OCI-LY1 (cell line): Measurements from ENCODE around the gene PDLIM3.

Experiments
- H2AFZ ChIP-seq: fragments of 200-600 bp; sonication (generic), shearing (Covaris generic); 2 replicates; pipeline ENCODE4 v1.6.0; 2014; ENCODE audit warnings: antibody characterized with exemption, mild to moderate bottlenecking, low read length
- H3F3A ChIP-seq: fragments of 200-600 bp; sonication (generic), shearing (Covaris generic); 2 replicates; pipeline ENCODE4 v1.6.0; 2014; ENCODE audit warnings: mild to moderate bottlenecking, antibody characterized with exemption, low read length, moderate library complexity; ENCODE audit not compliant: insufficient read depth
- H3K27ac ChIP-seq: fragments of 200-600 bp; sonication (generic); 2 replicates; pipeline ENCODE4 v1.5.1; 2014; ENCODE audit warnings: low read length, mixed run types, mild to moderate bottlenecking, low read depth; ENCODE audit not compliant: poor library complexity, severe bottlenecking
- H3K27me3 ChIP-seq: fragments of 200-600 bp; sonication (generic); 2 replicates; pipeline ENCODE4 v1.6.0; 2014; ENCODE audit warnings: antibody characterized with exemption, mild to moderate bottlenecking, low read length, moderate library complexity; ENCODE audit not compliant: insufficient read depth
- H3K36me3 ChIP-seq: fragments of 200-600 bp; sonication (generic); 2 replicates; pipeline ENCODE4 v1.6.1; 2014; ENCODE audit warnings: mild to moderate bottlenecking, antibody characterized with exemption, low read length, moderate library complexity, mixed read lengths; ENCODE audit not compliant: insufficient read depth
- H3K4me1 ChIP-seq: fragments of 200-600 bp; sonication (generic); 2 replicates; pipeline ENCODE4 v1.5.1; 2014; ENCODE audit warnings: mild to moderate bottlenecking, low read length, moderate library complexity; ENCODE audit not compliant: insufficient read depth, severe bottlenecking
- H3K4me2 ChIP-seq: fragments of 200-600 bp; sonication (generic), shearing (Covaris generic); 2 replicates; pipeline ENCODE4 v1.6.1; 2014; ENCODE audit warnings: low read length
- H3K4me3 ChIP-seq: fragments of 200-600 bp; sonication (generic); 2 replicates; pipeline ENCODE4 v1.5.1; 2014; ENCODE audit warnings: low read length, low read depth, mild to moderate bottlenecking, mixed read lengths; ENCODE audit not compliant: poor library complexity, severe bottlenecking
- H3K79me2 ChIP-seq: fragments of 200-600 bp; shearing (Covaris generic); 2 replicates; pipeline ENCODE4 v1.6.1; 2016; ENCODE audit warnings: mixed run types, low read length, mixed read lengths; ENCODE audit not compliant: insufficient read depth
- H3K9ac ChIP-seq: fragments of 200-600 bp; sonication (generic), shearing (Covaris generic); 2 replicates; pipeline ENCODE4 v1.6.1; 2014; ENCODE audit warnings: mild to moderate bottlenecking, low read length, mixed read lengths
- H3K9me2 ChIP-seq: fragments of 200-600 bp; sonication (generic), shearing (Covaris generic); 2 replicates; pipeline ENCODE4 v1.6.1; 2014; ENCODE audit warnings: low read depth, mild to moderate bottlenecking, low read length, mixed read lengths
- H3K9me3 ChIP-seq: fragments of 200-600 bp; shearing (Covaris generic); 2 replicates; pipeline ENCODE4 v1.6.1; 2014; ENCODE audit warnings: low read length, mixed read lengths
- H4K20me1 ChIP-seq: fragments of 200-600 bp; sonication (generic), shearing (Covaris generic); 2 replicates; pipeline ENCODE4 v1.6.0; 2016; ENCODE audit warnings: mild to moderate bottlenecking, low read length; ENCODE audit not compliant: insufficient read depth
- EZH2 ChIP-seq: fragments of 200-600 bp; sonication (generic), shearing (Covaris generic); IDR thresholded peaks from 2 replicates; pipeline ENCODE4 v1.8.0; 2017; ENCODE audit warnings: borderline replicate concordance, mixed run types, mild to moderate bottlenecking, antibody characterized with exemption, low read length, moderate library complexity, mixed read lengths
- TF ChIP-seq, protein P1 (sequence below): fragments of 200-600 bp; sonication (generic), shearing (Covaris generic); IDR thresholded peaks from 2 replicates; pipeline ENCODE4 v1.5.1; 2017; ENCODE audit warnings: mild to moderate bottlenecking, antibody characterized with exemption, low read length, moderate library complexity, mixed read lengths

PDLIM3 gene

DNA sequence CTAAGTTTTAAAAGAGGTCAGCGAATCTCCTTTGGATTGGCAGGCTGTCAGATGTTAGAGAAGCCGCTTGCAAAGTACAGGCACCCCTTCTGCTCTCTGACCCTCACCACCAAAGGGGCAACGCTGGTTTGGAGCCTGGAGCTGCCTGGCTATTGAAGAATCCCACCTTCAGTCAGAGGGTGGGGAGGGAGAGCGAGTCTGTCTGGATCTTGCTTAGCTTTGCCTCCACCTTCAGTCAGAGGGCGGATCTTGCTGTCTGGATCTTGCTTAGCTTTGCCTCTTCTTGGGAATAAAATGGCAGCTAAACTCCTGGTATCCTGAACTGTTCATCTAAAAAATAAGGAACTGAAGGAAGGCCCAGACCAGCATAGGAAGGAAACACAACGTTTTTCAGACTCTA, 71.1 kb downstream of the PDLIM3 start:
- no peak overlapping the region for H3K4me3 ChIP-seq
- H3K27me3 ChIP-seq: no peaks in the 10 kb centered on the region; the same call in 1 of the 2 replicates
- no peaks in the 10 kb centered on the region for H3K9me2 ChIP-seq

DNA sequence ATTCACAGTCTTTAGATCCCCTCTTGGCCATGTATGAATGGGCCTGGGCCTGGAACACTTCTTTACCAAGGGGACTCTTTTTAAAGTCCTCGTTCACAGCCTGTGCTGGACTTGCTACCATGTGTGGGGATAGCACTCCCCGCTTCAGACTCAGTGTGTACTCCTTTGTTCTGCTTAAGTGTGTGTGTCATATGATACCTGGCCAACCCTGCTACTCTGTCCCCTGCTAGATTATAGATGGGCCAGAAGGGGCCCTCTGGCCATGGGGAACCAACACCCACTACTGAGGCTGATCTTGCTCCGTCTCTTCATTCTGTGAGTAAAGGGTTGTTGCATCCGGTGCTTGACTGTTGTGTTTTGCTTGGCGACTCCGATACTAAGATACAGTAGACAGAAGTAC, 71.8 kb downstream of the PDLIM3 start:
- no peaks in the 10 kb centered on the region for H3K9me2 ChIP-seq
- TF ChIP-seq, protein P1, sequence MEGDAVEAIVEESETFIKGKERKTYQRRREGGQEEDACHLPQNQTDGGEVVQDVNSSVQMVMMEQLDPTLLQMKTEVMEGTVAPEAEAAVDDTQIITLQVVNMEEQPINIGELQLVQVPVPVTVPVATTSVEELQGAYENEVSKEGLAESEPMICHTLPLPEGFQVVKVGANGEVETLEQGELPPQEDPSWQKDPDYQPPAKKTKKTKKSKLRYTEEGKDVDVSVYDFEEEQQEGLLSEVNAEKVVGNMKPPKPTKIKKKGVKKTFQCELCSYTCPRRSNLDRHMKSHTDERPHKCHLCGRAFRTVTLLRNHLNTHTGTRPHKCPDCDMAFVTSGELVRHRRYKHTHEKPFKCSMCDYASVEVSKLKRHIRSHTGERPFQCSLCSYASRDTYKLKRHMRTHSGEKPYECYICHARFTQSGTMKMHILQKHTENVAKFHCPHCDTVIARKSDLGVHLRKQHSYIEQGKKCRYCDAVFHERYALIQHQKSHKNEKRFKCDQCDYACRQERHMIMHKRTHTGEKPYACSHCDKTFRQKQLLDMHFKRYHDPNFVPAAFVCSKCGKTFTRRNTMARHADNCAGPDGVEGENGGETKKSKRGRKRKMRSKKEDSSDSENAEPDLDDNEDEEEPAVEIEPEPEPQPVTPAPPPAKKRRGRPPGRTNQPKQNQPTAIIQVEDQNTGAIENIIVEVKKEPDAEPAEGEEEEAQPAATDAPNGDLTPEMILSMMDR: no peak
- no peak for TF ChIP-seq EZH2
- no peak overlapping the region for H3K4me2 ChIP-seq
- no peak overlapping the region for H3K27ac ChIP-seq
- no peaks in the 10 kb centered on the region for H3K4me1 ChIP-seq
- no peaks in the 10 kb centered on the region for H3K79me2 ChIP-seq
- no peaks in the 10 kb centered on the region for H3F3A ChIP-seq
- no peak overlapping the region for H3K4me3 ChIP-seq
- H3K27me3 ChIP-seq: no peaks in the 10 kb centered on the region
- no peak overlapping the region for H2AFZ ChIP-seq
- no peaks in the 10 kb centered on the region for H4K20me1 ChIP-seq
- H3K36me3 ChIP-seq: no peaks in the 10 kb centered on the region
- H3K9ac ChIP-seq: no peak overlapping the region
- no peaks in the 10 kb centered on the region for H3K9me3 ChIP-seq

More for the DNA sequence above, 71.1 kb downstream of the PDLIM3 start:
- TF ChIP-seq EZH2: no peak
- TF ChIP-seq, protein P1: no peak
- no peaks in the 10 kb centered on the region for H3K79me2 ChIP-seq
- no peaks in the 10 kb centered on the region for H3K9me3 ChIP-seq
- H3K27ac ChIP-seq: no peak overlapping the region
- H4K20me1 ChIP-seq: no peaks in the 10 kb centered on the region
- no peaks in the 10 kb centered on the region for H3K36me3 ChIP-seq
- H3K4me1 ChIP-seq: peaks cover 4% of the 10 kb centered on the region
- no peak overlapping the region for H3K4me2 ChIP-seq
- no peaks in the 10 kb centered on the region for H3F3A ChIP-seq
- H3K9ac ChIP-seq: no peak overlapping the region
- no peak overlapping the region for H2AFZ ChIP-seq

DNA sequence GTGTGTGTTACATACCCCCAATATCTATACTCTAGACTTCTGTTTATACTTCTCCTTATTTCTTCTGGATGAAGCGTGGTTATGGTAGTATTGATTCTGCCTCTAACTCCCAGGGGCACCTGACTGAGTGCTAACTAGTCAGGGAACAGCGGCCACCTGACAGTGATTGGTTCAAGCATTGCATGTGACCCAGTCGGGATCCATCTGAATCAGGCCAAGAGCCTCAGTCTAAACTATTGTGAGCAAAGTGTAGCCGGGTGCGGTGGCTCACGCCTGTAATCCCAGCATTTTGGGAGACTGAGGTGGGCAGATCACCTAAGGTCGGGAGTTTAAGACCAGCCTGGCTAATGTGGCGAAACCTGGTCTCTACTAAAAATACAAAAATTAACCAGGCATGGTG, 73.7 kb downstream of the PDLIM3 start:
- H3K4me3 ChIP-seq: no peak overlapping the region
- H2AFZ ChIP-seq: no peak overlapping the region
- no peak for TF ChIP-seq EZH2
- TF ChIP-seq, protein P1: no peak
- no peaks in the 10 kb centered on the region for H3K9me3 ChIP-seq
- no peaks in the 10 kb centered on the region for H3F3A ChIP-seq
- no peak overlapping the region for H3K4me2 ChIP-seq
- no peaks in the 10 kb centered on the region for H3K36me3 ChIP-seq
- no peaks in the 10 kb centered on the region for H3K79me2 ChIP-seq
- no peaks in the 10 kb centered on the region for H4K20me1 ChIP-seq
- H3K27me3 ChIP-seq: no peaks in the 10 kb centered on the region
- no peak overlapping the region for H3K27ac ChIP-seq
- no peaks in the 10 kb centered on the region for H3K4me1 ChIP-seq
- H3K9me2 ChIP-seq: no peaks in the 10 kb centered on the region
- no peak overlapping the region for H3K9ac ChIP-seq
